Hematopoietic multipotent progenitor cell treated with erythropoietin and hydrocortisone succinate and interleukin-3 and kit ligand, for 17 days (in vitro differentiated cells): ENCODE data around the gene PRDM5.

Experiments
- DNase-seq: peaks from one replicate; pipeline ENCODE4 v3.0.0-alpha.2; 2015; ENCODE audit warnings: low spot score

PRDM5 gene

GRCh38 chr4:120819805-120820437, 102.6 kb downstream of the PRDM5 start:
- DNase-seq, result no peak

- DNase-seq, result no peak
These were observed 106.1 kb downstream of the PRDM5 start for GRCh38 chr4:120816296-120816965.

- DNase-seq, result no peak
These were observed 107.2 kb downstream of the PRDM5 start for GRCh38 chr4:120815361-120815760.

GRCh38 chr4:120814886-120815285, 107.6 kb downstream of the PRDM5 start:
- no peak for DNase-seq

- DNase-seq, result no peak
These were observed 110.3 kb downstream of the PRDM5 start for GRCh38 chr4:120812216-120812615.

GRCh38 chr4:120809518-120809917, 113.0 kb downstream of the PRDM5 start:
- DNase-seq, result no peak

GRCh38 chr4:120808475-120809141, 113.9 kb downstream of the PRDM5 start:
- no peak for DNase-seq

- DNase-seq, result no peak
These were observed 121.3 kb downstream of the PRDM5 start for GRCh38 chr4:120801137-120801758.

GRCh38 chr4:120798570-120798969, 124.0 kb downstream of the PRDM5 start:
- no peak for DNase-seq

- no peak for DNase-seq
These were observed 126.3 kb downstream of the PRDM5 start for GRCh38 chr4:120796271-120796670.

- no peak for DNase-seq
These were observed 137.3 kb downstream of the PRDM5 start for GRCh38 chr4:120785202-120785601.

- no peak for DNase-seq
These were observed 145.1 kb downstream of the PRDM5 start for GRCh38 chr4:120777459-120777858.

GRCh38 chr4:120775431-120775830, 147.1 kb downstream of the PRDM5 start:
- DNase-seq, result no peak

- no peak for DNase-seq
These were observed 148.9 kb downstream of the PRDM5 start for GRCh38 chr4:120773641-120774040.

- DNase-seq, result no peak
These were observed 150.6 kb downstream of the PRDM5 start for GRCh38 chr4:120771907-120772306.

GRCh38 chr4:120770897-120771296, 151.6 kb downstream of the PRDM5 start:
- DNase-seq, result no peak

- DNase-seq, result no peak
These were observed 153.3 kb downstream of the PRDM5 start for GRCh38 chr4:120769227-120769626.

GRCh38 chr4:120765260-120765680, 157.3 kb downstream of the PRDM5 start:
- no peak for DNase-seq

GRCh38 chr4:120763650-120764049, 158.9 kb downstream of the PRDM5 start:
- DNase-seq, result no peak

GRCh38 chr4:120761070-120761469, 161.5 kb downstream of the PRDM5 start:
- no peak for DNase-seq

GRCh38 chr4:120760047-120760446, 162.5 kb downstream of the PRDM5 start:
- DNase-seq, result no peak

GRCh38 chr4:120755864-120756263, 166.7 kb downstream of the PRDM5 start:
- no peak for DNase-seq

- DNase-seq, result no peak
These were observed 167.9 kb downstream of the PRDM5 start for GRCh38 chr4:120754590-120754989.
